T1000 (cell line): ENCODE data around the gene TMUB1.
"Not testable (repeated sequence)": the region's sequence is repeated elsewhere in the genome, so short reads cannot be mapped to it uniquely, and the experiment has no call there.

Experiments used
- DNase-seq: peaks from one replicate; lab custom pipeline; 2025; ENCODE audit warnings: mixed read lengths; lab: John Stamatoyannopoulos, UW

The TMUB1 gene

GRCh38 chr7:151053096-151053495, 30.2 kb downstream of the TMUB1 start:
- DNase-seq: no peak

GRCh38 chr7:151051108-151051507, 32.2 kb downstream of the TMUB1 start:
- DNase-seq: no peak

- DNase-seq: no peak
Measured at GRCh38 chr7:151048911-151049463, 34.3 kb downstream of the TMUB1 start.

DNA sequence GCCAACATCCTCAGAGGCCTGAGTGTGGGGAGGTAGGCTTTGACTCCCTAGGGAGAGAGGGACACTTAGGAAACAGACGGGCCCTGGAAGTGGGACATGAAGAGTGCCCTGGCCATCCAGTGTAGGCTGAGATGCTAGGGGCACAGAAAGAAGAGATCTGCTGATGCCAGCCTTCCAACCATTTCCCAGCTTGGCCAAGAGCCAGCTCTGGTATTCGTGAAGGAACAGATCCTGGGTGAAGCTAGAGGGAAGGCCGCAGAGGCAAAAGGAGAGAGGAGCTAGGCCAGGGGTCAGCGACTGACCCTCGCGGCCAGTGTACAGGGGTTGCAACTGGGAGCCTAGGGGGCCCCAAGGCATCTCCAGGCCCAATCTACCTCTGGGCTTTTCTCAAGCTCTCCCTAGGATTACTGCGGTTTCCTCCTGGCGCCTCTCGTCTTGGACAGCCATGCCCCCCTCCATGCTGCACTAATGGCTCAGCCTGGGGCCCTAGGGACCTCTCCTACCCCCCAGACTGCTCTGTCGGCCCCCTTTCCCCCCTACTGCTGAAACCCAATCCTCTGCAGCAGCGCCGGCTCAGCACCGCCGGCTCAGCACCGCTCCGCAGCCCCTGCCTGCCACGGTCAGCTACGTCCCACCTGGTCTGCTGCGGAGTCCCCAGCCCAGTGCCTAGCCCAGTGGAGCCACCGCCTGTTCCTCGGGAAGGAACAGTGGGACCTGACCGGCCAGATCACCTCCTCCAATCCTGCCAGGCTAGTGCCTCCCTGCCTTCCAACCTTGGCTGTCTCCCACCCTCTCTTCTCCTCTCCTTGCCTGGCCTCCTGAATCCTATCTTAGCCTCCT, 35.1 kb downstream of the TMUB1 start, which contains the start of gene ASIC3:
ASIC3 (plus strand) TSS at position 556 of the 840 bp plus-strand sequence. CDS start 355 bp downstream, outside the sequence.
- no peak for DNase-seq

DNA sequence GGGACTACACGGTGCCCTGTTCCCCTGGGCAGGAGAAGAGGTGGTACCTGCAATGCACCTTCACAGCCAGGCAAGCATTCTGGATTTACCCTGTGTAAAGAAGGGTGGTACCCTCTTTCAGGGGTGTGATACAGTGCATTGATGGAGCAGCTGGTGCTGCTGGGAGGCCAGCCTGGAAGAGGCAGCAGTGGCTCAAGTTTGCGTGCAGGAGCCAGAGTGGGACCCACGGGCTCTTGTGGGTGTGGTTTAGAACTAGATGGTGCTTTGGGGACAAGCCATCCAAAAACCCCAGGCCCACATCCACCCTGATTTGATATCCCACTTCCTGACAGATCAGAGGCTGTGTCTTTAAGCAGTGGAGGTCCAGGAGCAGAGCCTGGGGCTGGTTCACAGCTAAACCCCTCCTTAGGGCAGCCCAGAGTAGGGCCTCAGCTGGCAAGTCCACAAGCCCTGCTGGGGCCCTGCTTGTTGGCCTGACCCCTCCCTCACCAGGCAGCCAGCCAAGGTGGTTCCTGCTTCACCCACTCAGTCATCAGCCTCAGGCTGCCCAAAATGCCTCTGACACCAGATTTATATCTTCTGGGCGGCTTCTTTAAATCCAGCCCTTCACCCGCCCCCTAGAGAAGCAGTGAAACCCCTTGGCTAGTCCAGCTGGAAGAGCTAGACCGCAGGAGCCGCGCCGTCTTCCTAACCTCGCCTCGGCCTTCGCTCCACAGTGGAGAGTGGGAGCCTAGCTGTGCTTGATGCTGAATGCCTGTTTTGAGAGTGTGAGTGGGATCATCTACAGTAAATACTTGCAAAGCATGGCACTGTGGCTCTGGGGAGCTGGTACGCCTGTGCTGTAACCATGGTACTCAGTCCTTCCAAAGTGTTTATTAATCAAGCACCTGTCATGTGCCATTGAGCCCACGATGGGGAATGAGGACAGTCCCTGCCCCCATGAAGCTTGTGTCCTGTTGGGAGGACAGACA, 36.4 kb downstream of the TMUB1 start:
- DNase-seq: peak; percentile 48

DNA sequence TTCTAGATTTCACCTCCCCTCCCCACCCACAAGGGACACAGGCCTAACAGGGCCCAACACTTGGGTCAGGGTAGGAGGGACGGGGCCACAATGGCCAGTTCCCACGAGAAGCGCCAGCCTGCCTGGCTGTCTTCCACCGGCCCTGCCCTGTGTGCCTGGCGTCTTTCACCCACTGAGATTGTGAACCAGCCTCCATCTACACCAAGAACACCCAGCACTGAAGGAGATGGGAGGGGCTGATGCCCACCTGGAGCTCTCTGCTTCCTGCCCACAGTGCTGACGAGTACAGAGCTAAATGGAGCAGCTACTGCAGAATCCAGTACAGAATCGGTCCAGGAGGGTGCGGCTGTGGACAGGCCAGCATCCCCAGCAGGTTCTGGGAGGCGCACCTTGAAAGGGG, 37.3 kb downstream of the TMUB1 start:
- no peak for DNase-seq

GRCh38 chr7:151045262-151045661, 38.0 kb downstream of the TMUB1 start:
- DNase-seq: no peak

DNA sequence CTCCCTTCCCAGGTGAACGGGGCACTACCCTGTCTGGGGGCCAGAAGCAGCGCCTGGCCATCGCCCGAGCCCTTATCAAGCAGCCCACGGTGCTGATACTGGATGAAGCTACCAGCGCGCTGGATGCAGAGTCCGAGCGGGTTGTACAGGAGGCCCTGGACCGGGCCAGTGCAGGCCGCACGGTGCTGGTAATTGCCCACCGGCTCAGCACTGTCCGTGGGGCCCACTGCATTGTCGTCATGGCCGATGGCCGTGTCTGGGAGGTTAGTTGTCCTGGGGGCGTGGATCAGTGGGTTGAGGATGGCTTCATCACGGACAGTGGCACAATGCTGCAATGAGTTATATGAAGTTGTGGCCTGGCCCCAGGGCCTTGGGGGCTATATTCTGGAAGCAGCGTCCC, 39.3 kb downstream of the TMUB1 start:
- DNase-seq: no peak

DNA sequence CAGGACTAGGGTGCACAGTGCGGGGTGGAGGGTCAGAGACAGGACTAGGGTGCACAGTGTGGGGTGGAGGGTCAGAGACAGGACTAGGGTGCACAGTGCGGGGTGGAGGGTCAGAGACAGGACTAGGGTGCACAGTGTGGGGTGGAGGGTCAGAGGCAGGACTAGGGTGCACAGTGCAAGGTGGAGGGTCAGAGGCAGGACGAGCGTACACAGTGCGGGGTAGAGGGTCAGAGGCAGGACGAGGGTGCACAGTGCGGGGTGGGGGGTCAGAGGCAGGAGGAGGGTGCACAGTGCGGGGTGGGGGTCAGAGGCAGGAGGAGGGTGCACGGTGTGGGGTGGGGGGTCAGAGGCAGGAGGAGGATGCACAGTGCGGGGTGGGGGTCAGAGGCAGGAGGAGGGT, 39.8 kb downstream of the TMUB1 start:
- DNase-seq: not testable (repeated sequence)

- no peak for DNase-seq
Measured at GRCh38 chr7:151040616-151041375, 42.5 kb downstream of the TMUB1 start.

GRCh38 chr7:151039850-151040548, 43.3 kb downstream of the TMUB1 start:
- DNase-seq: no peak

GRCh38 chr7:151038951-151039849, 44.1 kb downstream of the TMUB1 start:
- peak; percentile 84 for DNase-seq

DNA sequence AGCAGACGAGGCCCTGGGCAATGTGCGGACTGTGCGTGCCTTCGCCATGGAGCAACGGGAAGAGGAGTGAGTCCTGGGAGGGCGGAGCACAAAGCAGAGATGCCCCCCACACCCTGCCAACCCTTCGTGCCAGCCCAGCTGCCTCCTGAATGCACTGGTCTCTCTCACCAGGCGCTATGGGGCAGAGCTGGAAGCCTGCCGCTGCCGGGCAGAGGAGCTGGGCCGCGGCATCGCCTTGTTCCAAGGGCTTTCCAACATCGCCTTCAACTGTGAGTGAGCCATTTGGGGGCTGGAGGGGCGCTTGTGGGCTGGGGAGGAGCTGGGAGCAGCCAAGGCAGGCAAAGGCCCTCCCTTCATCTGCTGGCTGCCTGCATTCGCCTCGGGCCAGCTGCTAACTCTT, 47.4 kb downstream of the TMUB1 start:
- no peak for DNase-seq

- DNase-seq: no peak
Measured at GRCh38 chr7:151035026-151035717, 48.1 kb downstream of the TMUB1 start.

DNA sequence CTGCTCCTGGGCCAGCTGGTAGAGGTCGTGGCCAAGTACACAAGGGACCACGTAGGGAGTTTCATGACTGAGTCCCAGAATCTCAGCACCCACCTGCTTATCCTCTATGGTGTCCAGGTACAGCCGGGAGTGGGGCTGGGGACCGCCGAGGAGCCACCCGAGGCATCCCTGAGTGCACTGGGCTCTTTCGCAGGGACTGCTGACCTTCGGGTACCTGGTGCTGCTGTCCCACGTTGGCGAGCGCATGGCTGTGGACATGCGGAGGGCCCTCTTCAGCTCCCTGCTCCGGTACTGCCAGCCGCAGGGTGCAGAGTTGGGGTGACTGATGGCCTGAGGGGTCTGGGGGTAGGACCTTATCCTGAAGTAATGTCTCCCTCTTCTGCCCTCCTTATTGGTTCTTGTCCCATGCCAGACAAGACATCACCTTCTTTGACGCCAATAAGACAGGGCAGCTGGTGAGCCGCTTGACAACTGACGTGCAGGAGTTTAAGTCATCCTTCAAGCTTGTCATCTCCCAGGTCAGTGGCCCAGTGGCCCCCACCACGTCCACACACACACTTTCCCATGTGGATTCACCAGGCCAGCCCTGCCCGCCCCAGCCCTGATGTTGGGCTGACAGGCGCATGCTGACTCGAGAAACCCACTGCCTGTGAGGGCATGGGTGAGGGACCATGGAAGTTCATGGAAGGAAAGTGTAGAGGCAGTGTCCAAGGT, 48.8 kb downstream of the TMUB1 start:
- DNase-seq: no peak

DNA sequence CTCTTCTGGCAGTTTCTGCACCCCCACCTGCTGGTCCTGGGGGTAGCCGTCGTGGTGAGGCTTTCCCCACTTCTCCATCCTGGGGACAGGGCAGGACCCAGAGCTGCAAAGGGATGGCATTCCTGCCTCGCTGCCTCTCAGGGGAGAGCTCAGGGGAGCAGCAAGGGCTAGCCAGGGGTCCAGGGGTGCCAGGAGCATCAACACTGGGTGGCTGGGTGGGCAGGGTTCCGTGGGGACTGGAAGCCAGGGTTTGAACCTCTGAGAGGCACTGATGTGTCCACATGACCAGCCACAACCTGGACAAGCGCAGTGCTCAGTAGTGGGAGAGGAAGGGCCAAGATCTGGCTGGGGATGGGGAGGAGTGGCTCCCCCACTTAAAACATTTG, 49.4 kb downstream of the TMUB1 start:
- DNase-seq: no peak

- DNase-seq: no peak
Measured at GRCh38 chr7:151032936-151033863, 50.1 kb downstream of the TMUB1 start.
